Erythroblast (primary cell): ENCODE measurements around the gene RAD51B.

Experiments used
- GATA1 ChIP-seq: IDR thresholded peaks from 2 replicates; pipeline ENCODE4 v1.6.1; 2011; ENCODE audit warnings: low read depth, mild to moderate bottlenecking, control low read depth, low read length, moderate library complexity
- POLR2A ChIP-seq: IDR thresholded peaks from 2 replicates; pipeline ENCODE4 v1.6.1; 2011; ENCODE audit warnings: mild to moderate bottlenecking, low read length

DNA sequence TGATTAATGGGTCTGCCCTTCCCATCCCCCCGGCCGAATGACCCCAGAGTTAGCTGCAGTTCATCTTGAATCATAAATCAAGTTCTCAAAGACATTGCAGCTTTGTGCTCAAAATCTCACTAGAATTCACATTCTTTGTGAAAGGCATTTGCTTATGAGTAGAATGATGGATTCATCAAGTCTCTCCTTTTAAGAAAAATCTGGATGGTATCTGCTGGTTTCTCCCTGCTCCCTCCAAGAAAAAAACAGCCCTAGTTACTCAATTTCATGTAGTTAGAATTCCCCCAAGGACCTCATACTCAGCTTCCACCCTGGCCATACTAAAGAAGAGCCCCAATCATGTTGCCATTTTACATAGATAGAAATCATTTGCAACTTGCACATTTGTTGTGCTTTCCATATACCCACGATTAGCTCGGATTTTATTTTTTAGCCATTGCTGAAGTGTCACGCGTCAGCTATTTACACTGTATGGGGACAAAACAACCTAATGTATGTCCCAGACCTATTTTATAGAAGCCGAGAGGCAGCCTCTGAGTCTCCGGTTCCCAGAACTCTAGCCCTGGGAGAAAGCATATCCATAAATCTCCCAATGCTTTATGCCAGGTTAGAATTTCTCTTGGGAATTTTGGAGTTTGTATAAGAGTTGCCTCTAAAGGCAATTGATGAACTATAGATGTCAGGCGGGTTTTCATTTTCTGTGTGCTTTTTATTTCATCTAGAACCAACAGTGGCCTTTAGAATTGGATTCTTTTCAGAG, 673.8 kb downstream of the RAD51B start:
- TF ChIP-seq POLR2A (no peak), GATA1 (no peak)
